ENCODE data around the gene FEV. TPM values are rescaled to one million over a fixed set of nuclear protein-coding genes. Genes with fewer than 3 reads are reported as not detected.
A peak's percentile ranks its signal among the peaks of the same experiment; 100 is the strongest.

FEV gene
- total RNA-seq, 1 experiment from 2014 or later = not detected

DNA sequence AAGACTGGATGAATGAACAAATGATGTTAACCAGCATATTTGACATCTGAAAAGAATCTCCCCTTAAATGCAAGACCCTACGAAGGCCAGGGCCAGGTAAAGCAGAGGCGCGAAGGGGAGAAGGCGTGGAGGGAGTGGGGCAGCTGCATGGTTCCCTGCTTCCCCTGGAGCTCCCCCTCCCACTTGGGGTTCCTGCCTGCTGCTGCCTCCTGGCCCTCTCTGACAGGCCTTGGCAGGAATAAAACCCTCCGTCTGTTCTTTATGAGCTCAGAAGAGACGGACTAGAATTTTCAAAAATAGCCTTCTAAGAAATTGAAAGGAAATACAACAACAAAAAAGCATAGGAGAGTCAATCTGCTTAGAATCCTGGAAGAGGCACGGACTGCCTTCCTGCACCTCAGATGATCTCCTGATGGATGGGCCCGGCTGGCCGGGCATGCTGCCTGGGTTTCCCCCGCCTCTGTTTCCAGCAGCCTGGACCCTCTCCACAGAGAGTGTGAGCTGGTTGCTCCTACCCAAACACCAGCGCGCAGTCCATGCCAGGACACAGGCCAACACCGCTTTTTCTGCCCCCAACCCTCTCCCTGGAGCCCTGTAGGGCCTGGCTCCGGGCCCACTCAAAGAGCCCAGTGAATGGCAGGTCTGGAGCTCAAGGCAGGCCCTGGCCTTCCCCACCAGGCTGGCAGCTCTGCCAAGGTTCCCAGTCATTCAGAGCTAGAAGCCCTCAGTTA is 32.4 kb upstream of the FEV start:
- DNase-seq (ENCODE audit: low read depth) = no peak

DNA sequence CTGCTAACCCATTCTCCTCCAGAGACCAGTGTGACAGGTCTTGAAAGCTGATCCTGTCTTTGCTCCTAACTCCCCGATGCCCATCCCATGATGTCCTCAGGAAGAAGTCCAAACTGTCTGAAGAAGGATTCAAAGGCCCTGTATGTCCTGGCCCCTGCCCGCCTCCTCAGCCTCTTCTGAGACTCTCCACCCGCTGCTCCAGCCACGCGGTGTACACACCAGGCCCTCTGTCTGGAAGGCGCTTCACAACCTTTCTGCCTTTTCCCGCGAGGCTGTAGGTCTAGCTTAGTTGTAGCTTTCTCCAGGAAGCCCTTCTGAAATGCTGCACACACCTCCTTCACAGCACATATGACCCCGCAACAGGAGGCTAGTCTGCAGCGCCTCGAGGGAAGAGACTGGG is 31.7 kb upstream of the FEV start:
- no peak for DNase-seq (ENCODE audit: low read depth)

DNA sequence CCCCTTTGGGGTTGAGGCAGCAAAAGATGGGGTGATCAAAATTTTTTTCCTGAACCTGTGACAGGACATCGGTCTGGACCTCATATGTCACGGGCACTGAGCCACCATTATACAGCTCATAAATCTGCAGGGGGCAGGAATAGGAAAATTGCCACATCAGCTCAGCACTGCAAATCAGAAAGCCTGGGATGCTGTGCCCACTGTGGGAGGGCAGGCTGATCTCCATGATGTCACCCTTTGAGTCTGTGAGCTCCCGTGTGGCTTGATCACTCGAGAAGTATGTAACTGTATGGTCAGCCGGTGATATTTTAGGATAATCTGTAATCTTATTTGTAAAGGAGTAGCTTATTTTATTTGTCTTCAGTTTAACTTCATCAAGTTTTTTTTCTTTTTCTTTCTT is 25.9 kb upstream of the FEV start:
- DNase-seq (ENCODE audit: low read depth) = no peak

DNA sequence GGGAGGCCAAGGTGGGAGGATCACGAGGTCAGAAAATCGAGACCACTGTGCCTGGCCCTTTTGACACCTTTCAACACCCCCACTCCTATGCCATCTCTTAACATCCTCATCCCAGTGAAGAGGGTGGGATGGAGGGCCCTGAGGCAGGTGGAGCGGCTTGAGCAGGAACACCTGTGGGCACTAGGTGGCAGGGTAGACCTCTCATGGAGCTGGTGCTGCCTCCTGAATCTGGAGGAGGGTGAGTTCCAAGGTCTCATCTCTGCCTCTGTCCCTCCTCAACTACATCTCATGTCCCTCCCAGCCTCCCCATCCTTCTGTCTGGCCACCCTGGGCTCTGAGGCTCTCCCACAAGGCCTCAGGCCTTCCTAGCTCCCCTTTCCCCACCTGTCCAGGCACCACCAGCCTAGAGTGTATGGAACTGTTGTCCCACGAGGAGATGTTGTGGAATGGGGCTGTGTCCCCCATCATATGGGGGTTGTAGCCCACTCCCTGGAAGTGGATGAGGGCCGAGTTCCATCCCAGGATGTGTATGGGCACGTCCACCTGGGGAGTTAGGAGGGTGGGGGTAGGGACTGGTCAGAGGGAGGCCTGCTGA is 25.3 kb upstream of the FEV start:
- DNase-seq (ENCODE audit: low read depth) = no peak

DNA sequence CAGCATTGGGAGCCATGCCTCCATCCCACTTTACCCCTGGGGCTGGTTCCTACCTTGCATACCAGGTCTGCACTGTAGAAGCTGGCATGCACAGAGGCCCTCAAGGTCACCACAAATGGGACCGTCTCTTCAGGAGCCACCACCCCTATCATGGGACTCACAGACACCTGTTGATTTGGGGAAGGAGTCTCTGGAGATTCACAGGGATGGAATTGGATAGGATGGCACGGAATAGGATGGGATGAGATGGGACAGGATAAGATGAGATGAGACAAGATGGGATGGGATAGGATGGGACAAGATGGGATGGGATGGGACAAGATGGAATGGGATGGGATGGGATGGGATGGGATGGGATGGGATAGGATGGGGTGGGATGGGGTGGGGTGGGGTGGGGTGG is 24.3 kb upstream of the FEV start:
- no peak for DNase-seq (ENCODE audit: low read depth)

DNA sequence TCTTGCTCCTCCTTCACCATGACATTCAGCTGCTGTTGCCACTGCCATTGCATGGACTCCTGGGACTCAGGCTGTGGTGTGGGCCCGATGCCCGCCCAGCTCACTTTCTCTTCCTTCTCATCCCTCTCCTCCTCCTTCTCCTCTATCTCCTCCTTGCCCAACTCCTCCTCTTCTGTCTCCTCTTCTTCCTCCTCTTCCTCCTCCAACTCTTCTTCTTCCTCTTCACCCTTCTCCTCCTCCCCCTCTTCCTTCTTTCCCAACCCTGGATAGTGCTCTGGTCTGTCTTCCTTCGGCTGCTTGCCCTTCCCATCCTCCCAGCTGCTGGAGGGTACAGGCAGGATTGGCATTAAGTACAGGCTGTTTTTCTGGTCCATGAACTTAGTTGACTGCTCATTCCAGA is 19.0 kb upstream of the FEV start:
- no peak for DNase-seq (ENCODE audit: low read depth)

DNA sequence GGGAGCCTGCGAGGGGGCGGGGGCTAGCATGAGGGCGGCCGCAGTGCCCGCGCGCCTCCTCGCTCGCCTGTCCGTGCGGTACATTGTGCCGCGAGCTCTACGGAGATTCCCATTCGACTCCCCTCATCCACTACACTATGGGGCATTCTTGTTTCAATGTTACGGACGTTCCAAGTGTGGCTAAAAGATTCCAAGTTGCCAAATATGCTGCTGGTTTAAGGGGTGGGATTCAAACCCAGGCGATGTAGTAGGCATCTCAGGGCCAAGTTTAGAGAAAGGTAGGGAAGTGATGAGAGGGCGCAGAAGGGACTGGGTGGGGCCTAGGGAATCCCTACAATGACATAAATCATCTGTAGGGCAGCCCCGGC is 18.3 kb upstream of the FEV start:
- no peak for DNase-seq (ENCODE audit: low read depth)

DNA sequence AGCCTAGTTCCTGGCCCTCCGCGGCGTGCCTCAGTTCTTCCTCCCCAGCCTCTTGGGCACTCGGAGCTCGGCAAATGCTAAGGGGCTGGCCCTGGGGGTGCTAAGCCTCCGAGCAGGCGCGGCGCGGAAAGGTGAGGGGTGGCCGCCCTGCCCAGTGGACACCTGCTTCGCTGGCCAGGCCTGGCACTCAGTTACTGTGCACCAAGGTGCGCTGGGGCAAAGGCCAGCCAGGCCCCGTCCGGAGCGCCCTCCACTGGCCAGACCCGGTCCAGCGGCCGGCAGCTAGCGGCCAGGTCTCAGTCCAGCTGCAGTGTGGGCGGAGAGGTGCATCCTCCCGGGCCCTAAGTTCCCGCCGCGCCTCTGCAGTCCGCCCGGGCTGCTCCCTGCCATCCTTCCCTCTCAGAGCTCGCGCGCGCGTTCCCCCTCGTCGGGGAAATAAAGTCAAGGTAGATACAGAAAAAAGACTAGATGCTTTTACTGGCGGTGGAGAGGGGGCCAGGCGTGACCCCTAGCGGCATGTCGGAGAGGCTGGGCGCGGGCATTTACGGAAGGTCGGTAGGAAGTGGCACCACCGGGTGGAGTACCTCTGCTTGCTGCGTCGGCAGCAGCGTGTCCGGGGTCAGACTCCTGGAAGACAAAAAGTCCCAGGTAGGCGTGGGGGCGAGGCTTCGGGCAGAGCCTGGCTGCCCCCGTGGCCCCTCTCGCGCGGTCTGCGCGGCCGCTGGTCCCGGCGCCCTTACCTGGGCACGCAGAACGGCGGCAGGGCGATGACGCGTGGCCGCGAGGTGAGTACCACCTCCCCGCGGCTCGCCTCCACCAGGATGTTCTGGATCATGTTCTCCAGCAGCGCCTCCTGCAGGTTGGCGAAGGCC is 17.6 kb upstream of the FEV start:
- DNase-seq (ENCODE audit: low read depth) = no peak

DNA sequence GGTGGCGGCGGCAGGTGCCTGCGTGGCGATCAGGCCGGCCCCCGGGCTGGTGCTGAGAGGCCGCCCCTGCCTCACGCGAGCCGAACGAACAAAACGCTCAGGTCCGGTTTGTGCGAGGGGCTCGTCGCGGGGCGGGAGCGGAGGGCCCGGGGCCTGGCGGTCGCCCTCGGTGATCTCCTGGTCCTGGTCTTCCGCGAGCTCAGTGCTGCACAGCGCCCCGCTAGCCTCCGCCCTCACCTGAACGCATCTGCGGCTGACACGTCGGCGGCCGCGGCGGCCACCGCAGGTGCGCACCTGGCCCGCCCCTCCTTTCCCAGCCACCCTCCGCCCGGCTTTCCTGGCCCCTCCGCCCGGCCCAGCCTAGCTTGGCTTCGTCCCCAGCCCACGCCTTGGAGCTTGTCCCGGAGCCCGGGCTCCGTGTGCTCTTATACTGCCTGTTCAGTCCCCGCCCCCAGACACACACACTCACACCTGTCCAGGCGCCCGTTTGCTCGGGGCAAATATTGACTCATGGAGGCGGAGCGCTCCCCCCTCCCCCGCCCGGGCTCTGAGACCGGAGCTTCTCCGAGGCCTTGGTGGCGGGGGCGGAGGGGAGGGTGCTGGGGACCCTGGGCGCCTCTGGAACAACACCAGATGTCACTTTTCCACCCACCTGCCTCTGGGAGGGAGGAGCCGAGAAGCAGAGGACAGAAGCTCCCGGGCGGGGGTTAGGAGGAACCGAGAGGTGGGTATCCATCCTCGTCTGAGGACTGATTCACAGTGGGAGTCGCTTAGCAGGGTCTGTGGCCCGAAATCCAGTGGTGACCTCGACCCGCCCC is 16.8 kb upstream of the FEV start:
- DNase-seq (ENCODE audit: low read depth) = no peak

DNA sequence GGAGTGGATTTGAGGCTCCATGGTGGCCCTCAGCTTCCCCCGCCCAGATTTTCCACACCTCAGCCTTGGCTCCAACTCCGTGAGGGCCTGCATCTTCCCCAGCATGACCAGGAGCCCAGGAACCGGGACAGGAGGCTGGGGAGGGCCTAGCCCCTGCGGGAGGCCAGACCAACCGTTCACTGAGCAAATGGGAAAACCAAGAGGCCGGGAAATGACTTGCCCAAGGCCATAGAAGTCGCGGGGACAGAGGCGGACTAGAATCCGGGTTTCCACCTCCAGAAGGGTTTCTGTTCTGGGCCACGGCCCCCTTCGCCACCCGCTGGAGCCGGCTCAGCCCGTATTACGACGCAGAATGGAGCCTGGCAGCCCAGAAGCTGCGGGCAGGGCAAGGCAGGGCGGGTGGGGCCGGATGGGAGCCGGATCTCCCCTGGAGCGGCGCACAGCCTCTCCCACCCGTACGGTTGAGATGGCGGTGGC is 16.2 kb upstream of the FEV start:
- no peak for DNase-seq (ENCODE audit: low read depth)

DNA sequence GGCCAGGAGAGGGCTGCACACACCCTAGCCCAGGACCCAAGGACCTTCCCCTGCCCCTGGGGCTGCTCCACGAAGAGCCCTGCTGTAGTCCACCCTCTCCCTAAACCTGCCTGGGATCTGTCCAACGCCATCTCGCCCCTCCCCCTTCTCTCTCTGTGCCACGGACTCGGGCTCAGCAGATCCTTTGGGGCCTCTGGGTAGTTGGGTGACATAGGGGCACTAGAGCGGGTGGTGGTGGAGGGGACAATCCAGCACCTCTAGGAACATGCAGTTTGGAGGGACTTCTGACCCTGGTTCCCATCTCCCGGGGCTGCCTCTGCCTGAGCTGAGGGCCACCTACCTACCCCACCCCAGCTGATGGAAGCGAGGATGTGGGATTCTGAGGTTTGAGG is 15.6 kb upstream of the FEV start:
- DNase-seq (ENCODE audit: low read depth) = no peak

DNA sequence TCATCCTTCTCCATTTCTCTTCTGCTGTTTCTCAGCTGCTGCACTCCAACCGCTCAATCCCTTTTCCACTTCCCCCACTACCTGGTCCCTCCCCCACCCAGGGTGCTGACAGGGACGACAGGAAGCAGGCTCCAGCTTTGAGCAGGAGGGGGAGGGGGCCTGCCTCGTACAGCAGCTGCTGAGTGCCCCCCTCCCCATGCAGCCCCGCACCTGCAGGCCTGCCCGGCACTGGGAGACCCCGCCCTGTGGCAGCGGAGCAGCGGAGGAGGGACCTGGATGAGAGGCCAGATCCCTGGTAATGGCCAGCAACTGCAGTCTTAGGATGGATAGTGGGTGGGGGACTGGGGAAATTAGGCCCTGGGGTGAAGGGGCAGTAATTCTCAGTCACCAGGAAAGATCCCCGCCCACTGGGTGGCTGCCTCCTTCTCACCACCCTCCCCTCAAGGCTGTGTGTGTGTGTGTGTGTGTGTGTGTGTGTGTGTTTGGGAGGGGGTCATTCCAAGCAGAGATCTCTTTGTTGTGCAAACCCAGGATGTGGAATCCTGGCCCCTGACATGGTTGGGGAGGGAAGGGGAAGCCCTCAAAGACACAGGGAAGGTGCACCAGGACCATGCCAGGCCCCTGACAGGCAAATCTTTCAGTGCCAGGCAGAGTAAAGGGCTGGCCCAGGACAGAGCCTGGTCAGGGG is 15.0 kb upstream of the FEV start:
- DNase-seq (ENCODE audit: low read depth) = no peak

DNA sequence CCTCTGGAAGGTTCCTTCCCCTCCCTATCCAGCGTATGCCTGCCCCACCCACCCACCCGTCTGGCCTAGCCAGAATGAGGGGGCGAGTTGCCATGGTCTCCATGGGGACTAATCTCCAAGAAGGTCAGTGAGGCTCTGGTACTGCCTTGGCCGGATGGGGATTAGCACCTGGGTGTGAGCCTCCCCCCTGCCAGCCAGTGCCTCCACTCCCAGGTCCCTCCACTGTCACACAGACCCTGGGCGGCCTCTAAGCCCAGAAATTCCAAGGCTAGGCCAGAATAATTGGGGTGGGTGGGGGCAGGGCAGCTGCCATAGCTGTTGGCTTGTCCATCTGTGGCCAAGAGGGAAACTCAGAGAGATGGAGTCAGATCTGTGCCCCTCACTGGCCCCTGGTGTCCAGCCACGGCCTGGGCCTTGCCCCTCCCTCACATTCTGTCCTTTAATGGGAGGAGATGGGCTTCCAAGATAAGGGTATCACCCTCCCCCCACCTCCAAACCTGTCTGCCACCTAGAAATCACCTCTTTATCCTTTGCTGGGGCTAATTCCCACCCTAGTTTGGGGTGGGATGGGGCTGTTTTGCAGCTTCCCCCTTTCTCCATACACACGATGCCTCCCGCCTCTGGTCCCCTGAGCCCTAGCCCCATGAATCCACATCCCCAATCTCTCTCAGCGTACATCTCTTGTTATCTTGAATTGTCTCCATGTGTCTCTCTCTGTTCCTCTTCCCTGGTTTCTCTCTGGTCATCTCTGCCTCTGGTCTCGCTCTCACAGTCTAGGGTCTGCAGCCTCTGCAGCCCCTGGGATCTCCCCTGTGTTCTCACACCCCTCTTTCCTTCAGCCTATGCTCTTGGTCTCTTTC is 14.3 kb upstream of the FEV start:
- no peak for DNase-seq (ENCODE audit: low read depth)

DNA sequence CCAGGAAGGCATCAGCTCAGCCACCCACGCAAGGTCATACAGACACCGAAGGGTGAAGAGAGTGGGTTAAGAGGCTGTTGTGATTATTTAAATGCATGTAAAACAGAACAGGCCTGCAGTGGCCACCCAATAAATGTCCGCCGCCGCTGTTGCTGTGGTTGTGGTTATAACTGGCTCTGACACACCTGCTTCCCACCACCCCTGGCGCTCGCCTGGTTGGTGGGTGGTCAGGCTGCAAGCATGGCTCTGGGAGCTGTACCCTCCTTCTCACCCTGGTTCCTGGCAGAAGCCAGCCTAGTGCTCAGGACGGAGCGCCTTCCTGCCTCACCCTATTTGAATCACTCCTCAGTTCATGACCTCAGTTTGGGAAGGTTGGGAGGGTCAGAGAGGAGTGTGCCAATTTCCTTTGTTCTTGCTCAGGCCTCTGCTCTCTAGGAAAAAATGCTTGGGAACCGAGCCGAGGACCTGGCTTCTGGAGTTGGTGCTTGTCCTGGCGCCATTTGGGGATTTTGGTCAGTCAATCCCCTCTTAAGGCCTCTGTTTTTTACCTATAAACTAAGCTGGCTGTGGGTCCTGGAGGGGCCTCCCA is 13.5 kb upstream of the FEV start:
- DNase-seq (ENCODE audit: low read depth) = no peak

DNA sequence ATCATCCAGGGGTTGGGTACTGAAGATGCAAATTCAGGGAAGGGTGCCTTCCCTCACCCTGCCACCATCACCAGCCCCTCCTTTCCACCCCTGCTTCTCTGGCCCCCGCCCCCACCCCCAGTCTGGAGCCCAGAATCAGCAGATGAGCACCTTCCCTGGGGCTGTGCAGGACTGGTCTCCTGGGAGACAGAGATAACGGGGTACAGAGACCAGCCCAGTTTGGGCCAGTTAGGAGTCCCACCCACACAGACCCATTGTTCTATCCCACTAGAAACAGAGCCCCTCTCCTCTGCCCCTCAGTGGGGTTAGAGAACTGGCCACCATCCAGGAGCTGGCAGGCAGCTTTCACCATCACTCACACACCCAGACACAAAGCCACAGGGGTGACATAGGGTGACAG is 12.7 kb upstream of the FEV start:
- DNase-seq (ENCODE audit: low read depth) = no peak

DNA sequence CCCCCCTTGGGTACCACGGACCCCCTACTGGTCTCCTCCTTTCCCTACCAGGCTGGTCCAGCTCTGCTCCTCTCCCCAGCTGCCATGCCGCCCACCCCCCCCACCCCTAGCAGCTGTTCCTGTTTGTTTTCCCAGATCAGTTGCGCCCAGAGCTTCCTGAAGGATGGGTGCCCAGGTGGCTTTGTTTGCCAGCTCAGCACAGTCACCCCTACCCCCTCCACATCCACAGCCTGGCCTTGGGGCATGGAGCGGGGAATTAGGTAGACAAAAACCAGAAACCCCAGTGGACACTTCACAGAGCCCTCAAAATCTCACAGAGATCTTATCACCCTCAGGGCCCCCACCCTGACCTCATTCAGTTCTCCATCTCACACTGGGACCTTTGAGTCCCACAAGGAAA is 12.0 kb upstream of the FEV start:
- DNase-seq (ENCODE audit: low read depth) = no peak

DNA sequence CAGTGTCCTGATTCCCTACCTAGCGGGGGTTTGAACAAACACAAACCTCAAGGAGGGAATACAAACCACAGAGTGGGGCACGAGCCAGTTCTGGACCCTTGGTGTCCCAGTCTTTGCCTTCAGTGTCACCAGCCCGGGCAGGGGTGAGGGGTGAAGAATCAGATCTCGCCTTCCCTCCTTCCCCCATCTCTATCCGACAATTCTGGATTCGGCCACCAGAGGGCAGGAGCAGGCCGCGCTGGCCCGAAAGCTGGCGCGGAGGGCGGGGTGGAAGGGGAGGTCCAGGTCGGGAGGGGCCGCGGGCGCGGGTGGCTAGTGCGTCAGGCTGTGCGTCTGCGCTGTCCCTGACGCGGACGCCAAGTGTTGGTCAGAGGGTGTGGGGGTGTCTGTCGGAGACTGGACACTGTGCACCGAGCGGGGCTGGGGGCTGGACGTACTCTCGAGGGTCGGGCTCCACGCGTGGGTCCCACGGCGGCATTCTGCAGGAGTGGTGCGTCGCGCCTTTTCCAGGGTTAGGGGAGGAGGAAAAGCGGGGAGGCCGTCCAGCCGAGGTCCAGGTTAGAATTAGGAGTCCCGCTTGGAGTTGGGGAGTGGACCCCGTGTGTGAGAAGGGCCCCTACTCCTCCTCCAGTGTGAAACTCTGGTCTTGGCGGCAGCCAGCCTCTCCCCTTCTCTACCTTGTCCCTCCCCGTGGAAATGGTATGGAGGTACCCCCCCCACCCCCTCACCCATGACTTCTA is 11.2 kb upstream of the FEV start:
- peak; percentile 56 for DNase-seq (ENCODE audit: low read depth)

DNA sequence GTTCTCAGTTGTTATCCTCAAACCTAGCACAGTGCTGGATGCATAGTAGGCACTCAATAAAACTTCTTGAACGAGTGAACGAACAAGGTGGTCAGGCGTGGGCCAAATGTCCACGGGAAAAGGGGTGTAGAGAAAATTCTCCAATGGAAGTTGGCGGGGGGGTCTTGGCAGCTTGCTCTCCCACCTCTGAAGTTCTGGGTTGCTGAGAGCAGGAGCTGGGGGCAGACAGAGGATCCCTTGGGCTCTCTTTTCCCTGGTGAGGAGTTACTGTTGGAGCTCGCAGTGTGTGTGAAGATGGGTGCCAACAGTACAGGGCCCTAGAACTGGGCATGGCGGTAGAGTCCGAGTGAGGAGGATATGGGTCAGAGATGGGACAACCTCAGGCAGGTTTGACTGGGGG is 10.6 kb upstream of the FEV start:
- no peak for DNase-seq (ENCODE audit: low read depth)
